Glutamatergic neuron (in vitro differentiated cells): ENCODE measurements around the gene ACYP2. TPM values are rescaled to one million over a fixed set of nuclear protein-coding genes. Genes with fewer than 3 reads are reported as not detected.

Experiments used
- DNase-seq: peaks from one replicate; pipeline ENCODE4 v3.0.0; 2022
- H3K27ac Mint-ChIP-seq: one replicate; pipeline ENCODE4 v1.8.0; 2020; ENCODE audit warnings: mild to moderate bottlenecking, mixed read lengths, inconsistent platforms; ENCODE audit not compliant: unreplicated experiment
- H3K27me3 Mint-ChIP-seq: one replicate; pipeline ENCODE4 v1.8.0; 2020; ENCODE audit warnings: mild to moderate bottlenecking, moderate library complexity, mixed read lengths, inconsistent platforms; ENCODE audit not compliant: unreplicated experiment
- H3K36me3 Mint-ChIP-seq: one replicate; pipeline ENCODE4 v1.8.0; 2020; ENCODE audit warnings: mild to moderate bottlenecking, mixed read lengths, inconsistent platforms; ENCODE audit not compliant: unreplicated experiment
- H3K4me1 Mint-ChIP-seq: one replicate; pipeline ENCODE4 v1.8.0; 2020; ENCODE audit warnings: mild to moderate bottlenecking, low read depth, mixed read lengths, inconsistent platforms; ENCODE audit not compliant: unreplicated experiment
- H3K4me3 Mint-ChIP-seq: one replicate; pipeline ENCODE4 v1.8.0; 2020; ENCODE audit warnings: mild to moderate bottlenecking, mixed read lengths, inconsistent platforms; ENCODE audit not compliant: unreplicated experiment
- H3K9me3 Mint-ChIP-seq: one replicate; pipeline ENCODE4 v1.8.0; 2020; ENCODE audit warnings: mild to moderate bottlenecking, moderate library complexity, mixed read lengths, inconsistent platforms; ENCODE audit not compliant: unreplicated experiment
- total RNA-seq: library from RNA; stranded (reverse); fragmentation: NEBNext Ultra II Directional; extraction: Animal tissue kit (Norgen Biotek cat#: 25700); gene quantifications from one replicate; pipeline ENCODE4 v1.2.1, GENCODE V29; 2021; ENCODE audit not compliant: unreplicated experiment
- TF ChIP-seq, protein P1 (sequence below): fragments of 200-600 bp; sonication (generic); IDR thresholded peaks from one replicate; pipeline ENCODE4 v1.5.0; 2021; ENCODE audit not compliant: partially characterized antibody, unreplicated experiment

Gene ACYP2
- total RNA-seq, 1 donor from 2014 or later: 8.4 TPM

DNA sequence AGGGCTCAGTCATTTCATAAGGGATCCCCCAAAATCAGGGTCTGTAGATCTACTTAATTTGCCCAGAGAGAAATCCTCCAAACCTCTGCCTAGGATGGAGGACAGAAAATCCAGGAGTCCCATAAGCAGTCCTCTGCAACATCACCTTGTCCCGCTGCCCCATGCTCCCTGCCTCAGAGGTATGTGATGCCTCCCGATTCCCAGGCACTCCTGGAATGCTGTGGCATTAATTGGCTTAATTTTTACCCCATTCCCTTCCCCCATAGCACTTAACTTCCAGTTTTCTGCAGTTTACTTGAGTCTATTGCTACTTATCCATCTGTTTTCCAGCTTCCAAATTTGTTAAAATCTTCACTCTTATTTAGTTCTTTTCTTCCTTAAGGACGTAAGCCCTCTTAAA, 232.2 kb downstream of the ACYP2 start:
- H3K27me3 Mint-ChIP-seq: no peaks in the 10 kb centered on the region
- H3K9me3 Mint-ChIP-seq: no peaks in the 10 kb centered on the region
- DNase-seq: no peak
- peaks cover 2% of the 10 kb centered on the region for H3K4me1 Mint-ChIP-seq
- H3K36me3 Mint-ChIP-seq: no peaks in the 10 kb centered on the region
- no peak overlapping the region for H3K27ac Mint-ChIP-seq
- TF ChIP-seq, protein P1, sequence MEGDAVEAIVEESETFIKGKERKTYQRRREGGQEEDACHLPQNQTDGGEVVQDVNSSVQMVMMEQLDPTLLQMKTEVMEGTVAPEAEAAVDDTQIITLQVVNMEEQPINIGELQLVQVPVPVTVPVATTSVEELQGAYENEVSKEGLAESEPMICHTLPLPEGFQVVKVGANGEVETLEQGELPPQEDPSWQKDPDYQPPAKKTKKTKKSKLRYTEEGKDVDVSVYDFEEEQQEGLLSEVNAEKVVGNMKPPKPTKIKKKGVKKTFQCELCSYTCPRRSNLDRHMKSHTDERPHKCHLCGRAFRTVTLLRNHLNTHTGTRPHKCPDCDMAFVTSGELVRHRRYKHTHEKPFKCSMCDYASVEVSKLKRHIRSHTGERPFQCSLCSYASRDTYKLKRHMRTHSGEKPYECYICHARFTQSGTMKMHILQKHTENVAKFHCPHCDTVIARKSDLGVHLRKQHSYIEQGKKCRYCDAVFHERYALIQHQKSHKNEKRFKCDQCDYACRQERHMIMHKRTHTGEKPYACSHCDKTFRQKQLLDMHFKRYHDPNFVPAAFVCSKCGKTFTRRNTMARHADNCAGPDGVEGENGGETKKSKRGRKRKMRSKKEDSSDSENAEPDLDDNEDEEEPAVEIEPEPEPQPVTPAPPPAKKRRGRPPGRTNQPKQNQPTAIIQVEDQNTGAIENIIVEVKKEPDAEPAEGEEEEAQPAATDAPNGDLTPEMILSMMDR: no peak
- H3K4me3 Mint-ChIP-seq: no peak overlapping the region

GRCh38 chr2:54348646-54349045, 233.2 kb downstream of the ACYP2 start:
- TF ChIP-seq, protein P1: no peak
- Mint-ChIP-seq H3K9me3 (no peaks in the 10 kb centered on the region), H3K4me1 (no peaks in the 10 kb centered on the region), H3K4me3 (no peak overlapping the region), H3K27ac (no peak overlapping the region), H3K27me3 (no peaks in the 10 kb centered on the region), H3K36me3 (no peaks in the 10 kb centered on the region)
- no peak for DNase-seq

DNA sequence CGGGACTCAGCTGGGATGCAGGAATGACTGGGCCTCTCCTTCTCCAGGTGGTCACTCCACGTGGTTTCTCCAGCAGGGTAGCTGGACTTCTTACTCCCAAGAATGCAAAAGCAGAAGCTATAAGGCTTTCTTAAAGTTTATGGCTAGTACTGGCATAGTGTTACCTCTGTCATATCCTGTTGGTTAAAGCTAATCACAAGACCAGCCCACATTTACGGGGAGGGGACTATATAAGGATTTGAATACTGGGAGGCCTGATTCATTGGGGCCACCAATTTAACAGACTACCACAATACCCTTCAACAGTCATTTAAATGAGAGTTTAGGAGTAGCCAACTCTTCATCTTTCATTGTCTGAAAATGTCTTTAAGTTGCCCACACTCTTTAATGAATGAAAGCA, 235.0 kb downstream of the ACYP2 start:
- TF ChIP-seq, protein P1: no peak
- H3K27me3 Mint-ChIP-seq: no peaks in the 10 kb centered on the region
- H3K4me3 Mint-ChIP-seq: no peak overlapping the region
- H3K36me3 Mint-ChIP-seq: no peaks in the 10 kb centered on the region
- DNase-seq: no peak
- no peak overlapping the region for H3K27ac Mint-ChIP-seq
- H3K9me3 Mint-ChIP-seq: no peaks in the 10 kb centered on the region
- no peaks in the 10 kb centered on the region for H3K4me1 Mint-ChIP-seq

DNA sequence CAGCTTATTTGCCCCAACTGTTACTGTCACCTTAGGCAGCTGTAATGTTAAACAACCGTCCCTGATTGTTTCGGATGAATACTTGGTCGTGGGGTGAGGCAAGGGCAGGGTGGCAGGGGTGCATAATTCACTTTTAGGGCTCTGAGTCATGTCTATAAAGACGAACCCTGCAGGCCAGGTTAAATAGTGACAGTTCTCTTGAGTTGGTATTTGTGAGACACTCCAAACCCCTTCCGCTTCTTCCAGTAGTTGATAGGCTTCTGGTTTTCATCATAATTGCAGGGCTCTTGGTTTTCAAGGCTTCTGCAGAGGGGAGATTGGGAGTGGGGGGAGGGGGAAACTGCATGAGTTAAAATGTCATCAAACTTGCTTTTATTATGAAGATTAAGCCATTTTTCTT, 237.8 kb downstream of the ACYP2 start:
- Mint-ChIP-seq H3K27ac (no peak overlapping the region), H3K9me3 (no peaks in the 10 kb centered on the region), H3K4me3 (no peak overlapping the region), H3K27me3 (no peaks in the 10 kb centered on the region), H3K4me1 (no peaks in the 10 kb centered on the region), H3K36me3 (no peaks in the 10 kb centered on the region)
- TF ChIP-seq, protein P1: no peak
- DNase-seq: no peak

Other genes with a start within 250 kb of the ACYP2 start
- gene PSME4, start 144.6 kb upstream of the ACYP2 start, total RNA-seq: 87.6 TPM
- gene TSPYL6, start 140.6 kb downstream of the ACYP2 start, total RNA-seq: 0.27 TPM